Measurements from ENCODE around the gene MTMR11. TPM values are rescaled to one million over a fixed set of nuclear protein-coding genes. Genes with fewer than 3 reads are reported as not detected.
A peak's percentile ranks its signal among the peaks of the same experiment; 100 is the strongest.

The MTMR11 gene, protein sequence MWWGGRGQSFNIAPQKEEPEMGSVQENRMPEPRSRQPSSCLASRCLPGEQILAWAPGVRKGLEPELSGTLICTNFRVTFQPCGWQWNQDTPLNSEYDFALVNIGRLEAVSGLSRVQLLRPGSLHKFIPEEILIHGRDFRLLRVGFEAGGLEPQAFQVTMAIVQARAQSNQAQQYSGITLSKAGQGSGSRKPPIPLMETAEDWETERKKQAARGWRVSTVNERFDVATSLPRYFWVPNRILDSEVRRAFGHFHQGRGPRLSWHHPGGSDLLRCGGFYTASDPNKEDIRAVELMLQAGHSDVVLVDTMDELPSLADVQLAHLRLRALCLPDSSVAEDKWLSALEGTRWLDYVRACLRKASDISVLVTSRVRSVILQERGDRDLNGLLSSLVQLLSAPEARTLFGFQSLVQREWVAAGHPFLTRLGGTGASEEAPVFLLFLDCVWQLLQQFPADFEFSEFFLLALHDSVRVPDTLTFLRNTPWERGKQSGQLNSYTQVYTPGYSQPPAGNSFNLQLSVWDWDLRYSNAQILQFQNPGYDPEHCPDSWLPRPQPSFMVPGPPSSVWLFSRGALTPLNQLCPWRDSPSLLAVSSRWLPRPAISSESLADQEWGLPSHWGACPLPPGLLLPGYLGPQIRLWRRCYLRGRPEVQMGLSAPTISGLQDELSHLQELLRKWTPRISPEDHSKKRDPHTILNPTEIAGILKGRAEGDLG
- 16.9 TPM for total RNA-seq

DNA sequence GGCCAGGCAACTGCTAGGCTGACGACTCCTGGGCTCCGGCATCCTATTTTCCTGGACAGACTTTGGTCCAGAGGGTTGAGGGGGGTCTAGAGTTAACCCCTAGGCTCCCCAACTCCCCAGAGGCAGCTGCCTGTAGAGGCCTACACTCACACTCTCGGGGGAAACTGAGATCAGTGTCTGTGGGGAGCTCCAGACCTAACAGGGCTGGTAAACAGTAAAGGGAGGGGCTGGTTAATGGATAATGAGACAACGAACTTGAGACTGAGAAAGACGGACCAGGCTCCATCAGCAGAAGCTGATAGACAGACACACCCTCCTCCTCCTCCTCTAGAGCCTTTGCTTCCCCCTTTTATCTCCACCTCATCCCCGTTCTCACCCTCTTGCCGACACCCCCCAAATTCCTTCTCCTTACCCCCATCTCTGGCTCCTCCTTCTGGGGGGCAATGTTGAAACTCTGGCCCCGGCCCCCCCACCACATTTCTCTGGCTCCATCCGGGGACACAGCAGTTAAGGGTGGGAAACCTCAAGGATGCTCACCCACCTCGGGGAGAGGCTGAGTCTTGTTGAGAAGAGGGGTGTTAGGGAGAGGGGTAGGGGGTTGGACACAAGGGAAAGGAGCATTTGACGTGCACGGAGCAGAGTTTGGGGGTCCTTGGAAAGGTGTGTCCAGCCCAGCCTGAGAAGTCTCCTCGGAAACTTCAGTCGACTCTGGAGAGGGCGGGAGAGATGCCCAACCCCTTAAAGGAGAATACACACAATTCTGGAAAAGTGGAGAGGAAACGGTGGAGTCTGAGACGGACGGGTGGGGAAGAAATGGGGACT is at the start of gene MTMR11:
Gene MTMR11, minus strand, starts transcription at position 710 of the 822 bp plus-strand sequence. Its CDS starts 232 bp downstream, at position 478.
- DNase-seq (ENCODE audit: extremely low spot score in 2 of 2) = no peak
- Histone ChIP-seq H3K4me3 (peak within 1 kb of the TSS; percentile 60 to 67), H3K27ac (peak within 1 kb of the TSS; percentile 93), H3K27me3 (no peaks in the 10 kb centered on the region), H3K9me3 (no peaks in the 10 kb centered on the region), H3K4me1 (peaks cover 47% of the 10 kb centered on the region), H3K36me3 (peaks cover 0 to 7% of the 10 kb centered on the region in 2 donors)
- TF ChIP-seq POLR2AphosphoS5 (IDR thresholded peaks at IDR 0.05; ENCODE audit: insufficient read depth in 1 of 2, low read depth in 1 of 2) (peak in 1 of 2 donors; percentile 45), POLR2A (IDR thresholded peaks at IDR 0.05) (no peak)
- TF ChIP-seq, protein P1, sequence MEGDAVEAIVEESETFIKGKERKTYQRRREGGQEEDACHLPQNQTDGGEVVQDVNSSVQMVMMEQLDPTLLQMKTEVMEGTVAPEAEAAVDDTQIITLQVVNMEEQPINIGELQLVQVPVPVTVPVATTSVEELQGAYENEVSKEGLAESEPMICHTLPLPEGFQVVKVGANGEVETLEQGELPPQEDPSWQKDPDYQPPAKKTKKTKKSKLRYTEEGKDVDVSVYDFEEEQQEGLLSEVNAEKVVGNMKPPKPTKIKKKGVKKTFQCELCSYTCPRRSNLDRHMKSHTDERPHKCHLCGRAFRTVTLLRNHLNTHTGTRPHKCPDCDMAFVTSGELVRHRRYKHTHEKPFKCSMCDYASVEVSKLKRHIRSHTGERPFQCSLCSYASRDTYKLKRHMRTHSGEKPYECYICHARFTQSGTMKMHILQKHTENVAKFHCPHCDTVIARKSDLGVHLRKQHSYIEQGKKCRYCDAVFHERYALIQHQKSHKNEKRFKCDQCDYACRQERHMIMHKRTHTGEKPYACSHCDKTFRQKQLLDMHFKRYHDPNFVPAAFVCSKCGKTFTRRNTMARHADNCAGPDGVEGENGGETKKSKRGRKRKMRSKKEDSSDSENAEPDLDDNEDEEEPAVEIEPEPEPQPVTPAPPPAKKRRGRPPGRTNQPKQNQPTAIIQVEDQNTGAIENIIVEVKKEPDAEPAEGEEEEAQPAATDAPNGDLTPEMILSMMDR (IDR thresholded peaks at IDR 0.05) = no peak
- intact Hi-C loops (cut with DNase I) = no loop called here

DNA sequence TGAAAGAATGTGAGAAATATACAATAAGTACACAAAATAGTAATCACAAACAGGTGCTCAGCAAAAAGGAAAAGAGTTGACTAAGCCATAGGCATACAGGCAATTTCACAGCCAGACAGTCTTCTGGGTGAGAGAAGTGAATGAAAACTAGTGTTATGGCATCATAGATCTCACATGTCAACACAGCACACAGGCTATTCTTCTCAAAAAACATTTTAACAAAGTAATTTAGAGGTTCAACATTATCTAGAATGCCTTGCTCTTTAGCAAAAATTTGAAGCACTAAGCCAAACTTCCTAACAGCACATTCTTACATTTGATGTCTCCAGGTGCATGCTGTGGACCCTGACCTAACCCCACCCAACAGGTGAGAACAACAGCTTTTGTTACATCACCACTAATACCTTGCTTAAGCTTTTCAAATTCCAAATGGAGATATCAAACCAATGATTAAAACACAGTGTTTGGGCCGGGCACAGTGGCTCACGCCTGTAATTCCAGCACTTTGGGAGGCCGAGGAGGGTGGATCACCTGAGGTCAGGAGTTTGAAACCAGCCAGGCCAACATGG is 43.4 kb upstream of the MTMR11 start:
- TF ChIP-seq, protein P1 (IDR thresholded peaks at IDR 0.05) = no peak
- TF ChIP-seq POLR2AphosphoS5 (IDR thresholded peaks at IDR 0.05; ENCODE audit: insufficient read depth in 1 of 2, low read depth in 1 of 2) = no peak
- no peak for TF ChIP-seq POLR2A (IDR thresholded peaks at IDR 0.05)
- H3K36me3 ChIP-seq = peaks cover 0 to 18% of the 10 kb centered on the region in 2 donors
- H3K27ac ChIP-seq = no peak overlapping the region
- intact Hi-C loops (cut with DNase I) = no loop called here
- H3K4me3 ChIP-seq = no peak overlapping the region
- DNase-seq (ENCODE audit: extremely low spot score in 2 of 2) = no peak
- H3K4me1 ChIP-seq = peaks cover 12% of the 10 kb centered on the region
- no peaks in the 10 kb centered on the region for H3K27me3 ChIP-seq
- H3K9me3 ChIP-seq = no peaks in the 10 kb centered on the region

DNA sequence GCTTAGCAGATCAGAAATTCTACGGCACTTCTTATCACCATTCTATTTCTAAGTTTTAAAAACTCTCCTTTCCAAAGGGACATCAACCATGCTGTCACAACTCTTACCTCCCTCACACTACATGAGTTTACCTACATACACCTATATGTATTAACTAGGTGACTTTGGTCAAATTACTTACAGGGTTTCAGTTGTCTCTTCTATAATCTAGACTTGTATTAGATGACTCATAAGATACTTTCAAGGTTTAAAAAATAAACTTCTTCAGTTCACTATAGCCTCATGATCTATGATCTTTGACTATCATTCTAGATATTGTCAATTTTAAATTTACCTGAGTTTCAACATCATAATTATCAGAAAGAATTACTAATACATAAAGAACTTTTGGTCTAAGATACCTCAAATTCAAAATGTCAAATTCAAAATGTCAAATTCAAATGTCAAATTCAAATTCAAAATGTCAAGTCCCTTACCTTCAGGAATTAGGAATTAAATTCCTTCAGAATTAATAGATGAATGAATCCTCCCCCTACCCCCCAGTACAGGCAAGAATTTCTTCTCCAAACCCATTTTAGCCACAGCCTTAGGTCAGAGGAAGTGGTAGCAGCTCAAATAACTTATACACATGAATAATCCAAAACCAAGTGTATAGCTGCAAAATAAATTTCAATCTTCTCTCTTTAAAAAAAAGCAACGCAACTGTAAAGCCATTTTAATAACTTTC is 42.7 kb upstream of the MTMR11 start:
- Histone ChIP-seq H3K36me3 (peaks cover 0 to 18% of the 10 kb centered on the region in 2 donors), H3K27me3 (no peaks in the 10 kb centered on the region), H3K4me3 (no peak overlapping the region), H3K27ac (no peak overlapping the region), H3K9me3 (no peaks in the 10 kb centered on the region), H3K4me1 (peaks cover 12% of the 10 kb centered on the region)
- TF ChIP-seq, protein P1 (IDR thresholded peaks at IDR 0.05) = no peak
- TF ChIP-seq POLR2A (IDR thresholded peaks at IDR 0.05) (no peak), POLR2AphosphoS5 (IDR thresholded peaks at IDR 0.05; ENCODE audit: insufficient read depth in 1 of 2, low read depth in 1 of 2) (no peak)
- intact Hi-C loops (cut with DNase I) = no loop called here
- DNase-seq (ENCODE audit: extremely low spot score in 2 of 2) = no peak

DNA sequence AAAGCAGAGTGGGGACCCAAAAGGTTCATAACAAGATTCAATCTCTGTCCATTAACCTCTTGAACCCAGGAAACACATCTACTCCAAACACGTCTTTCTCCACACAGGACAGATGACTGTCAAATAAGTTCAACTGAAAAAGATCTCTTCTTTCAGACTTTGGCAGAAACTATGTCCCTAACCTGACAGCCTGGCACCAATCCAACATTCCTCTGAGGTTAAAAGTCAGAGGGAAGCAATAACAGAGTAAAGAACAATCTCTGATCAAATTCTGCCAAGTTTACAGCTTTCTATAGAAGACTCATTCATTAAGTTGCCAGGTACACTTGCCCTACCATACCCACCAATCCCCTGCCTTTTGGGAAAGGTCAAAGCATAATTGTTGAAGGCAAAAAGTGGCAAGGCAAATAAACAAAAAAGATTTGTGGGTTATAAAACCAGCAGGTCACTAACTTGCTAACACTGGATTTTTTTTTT is 41.9 kb upstream of the MTMR11 start:
- Histone ChIP-seq H3K4me1 (peaks cover 10% of the 10 kb centered on the region), H3K4me3 (no peak overlapping the region), H3K27me3 (no peaks in the 10 kb centered on the region), H3K9me3 (no peaks in the 10 kb centered on the region), H3K27ac (no peak overlapping the region), H3K36me3 (peaks cover 0 to 23% of the 10 kb centered on the region in 2 donors)
- TF ChIP-seq POLR2A (IDR thresholded peaks at IDR 0.05) (no peak), POLR2AphosphoS5 (IDR thresholded peaks at IDR 0.05; ENCODE audit: insufficient read depth in 1 of 2, low read depth in 1 of 2) (no peak)
- TF ChIP-seq, protein P1 (IDR thresholded peaks at IDR 0.05) = no peak
- no peak for DNase-seq (ENCODE audit: extremely low spot score in 2 of 2)
- intact Hi-C loops (cut with DNase I) = no loop called here
